ENCODE data around the gene JPH2. TPM values are rescaled to one million over a fixed set of nuclear protein-coding genes. Genes with fewer than 3 reads are reported as not detected.
A peak's percentile ranks its signal among the peaks of the same experiment; 100 is the strongest.

JPH2 gene
- total and polyA plus RNA-seq, 2 of the 4 experiments (the other 2 are of a cell fraction) = 0.44 to 0.54 TPM

DNA sequence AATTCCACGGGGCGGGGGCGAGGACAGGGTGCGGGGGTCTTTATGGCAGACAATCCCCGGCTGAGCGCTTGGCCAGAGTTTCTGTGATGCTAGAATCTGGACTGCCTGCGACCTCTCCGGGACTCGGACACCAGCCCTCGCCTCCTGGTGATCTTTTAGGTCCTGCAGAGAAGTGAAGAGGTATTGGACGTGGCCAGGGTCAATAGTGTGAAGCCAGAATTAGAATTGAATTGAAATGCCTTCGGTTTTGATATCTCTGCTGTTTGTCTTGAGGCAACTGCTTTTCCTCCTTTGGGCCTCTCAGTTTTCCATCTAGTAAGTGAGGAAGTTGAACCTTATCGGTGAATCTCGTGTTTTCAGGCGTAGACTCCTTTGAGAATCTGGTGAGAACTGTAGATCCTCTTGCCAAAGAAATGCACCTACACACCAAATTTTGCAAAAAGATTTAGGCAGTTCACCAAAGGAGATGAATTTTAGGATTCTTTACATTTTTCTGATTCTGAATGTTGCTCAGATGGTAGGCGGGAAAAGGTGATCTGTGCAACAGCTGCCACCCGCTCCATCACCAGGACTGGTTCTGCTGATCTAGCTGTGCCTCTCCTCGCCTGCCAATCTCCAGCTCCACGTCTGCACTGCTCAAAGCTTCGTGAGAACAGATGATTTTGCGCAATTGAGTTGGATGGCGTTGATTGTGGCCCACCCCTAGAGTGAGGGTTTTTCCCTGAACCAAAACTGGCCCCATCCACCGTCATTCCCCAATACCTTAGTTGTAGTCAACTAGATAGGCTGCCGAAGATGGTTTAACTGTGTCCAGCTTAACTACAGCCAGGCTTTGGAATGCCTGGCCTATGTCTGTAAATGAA, 24.4 kb upstream of the JPH2 start:
- Histone ChIP-seq H2BK120ac (ENCODE audit: low read depth, low read length) (no peak overlapping the region), H3K23ac (ENCODE audit: low read depth, low read length) (peak overlapping the region; percentile 46), H4K91ac (ENCODE audit: insufficient read depth, low read depth, low read length) (peak overlapping the region; percentile 5; the same call in 1 of the 2 replicates), H3K27ac (ENCODE audit: insufficient read depth, low read length) (peak overlapping the region; percentile 64), H4K8ac (ENCODE audit: low read depth in 2 of 2, low read length in 2 of 2) (peak overlapping the region; percentile 10 to 73; a peak in 2 of 4 replicates), H2AK5ac (ENCODE audit: low read depth, low read length) (peak overlapping the region; percentile 6; the same call in 1 of the 2 replicates), H2AFZ (replicated peaks; ENCODE audit: low read length, poor library complexity) (peak overlapping the region; percentile 97), H3K4ac (ENCODE audit: low read depth, low read length) (peak overlapping the region; percentile 18), H2BK20ac (ENCODE audit: low read depth, low read length) (no peak overlapping the region), H3K36me3 (ENCODE audit: control insufficient read depth, insufficient read depth, low read length) (no peaks in the 10 kb centered on the region), H3K56ac (ENCODE audit: extremely low read depth, insufficient read depth, low read length) (peak overlapping the region; percentile 57; the same call in 1 of the 2 replicates), H3K9ac (ENCODE audit: low read depth, low read length) (peak overlapping the region; percentile 64), H2BK5ac (ENCODE audit: low read depth, low read length, poor library complexity, severe bottlenecking) (peak overlapping the region; percentile 52), H3K27me3 (ENCODE audit: control insufficient read depth, insufficient read depth, low read length) (no peaks in the 10 kb centered on the region), H3K4me3 (ENCODE audit: insufficient read depth, low read depth, low read length) (peak overlapping the region; percentile 73), H4K5ac (ENCODE audit: low read depth, low read length) (peak overlapping the region; percentile 8; the same call in 1 of the 2 replicates), H3K4me2 (ENCODE audit: low read depth, low read length) (peak overlapping the region; percentile 83), H3K14ac (replicated peaks; ENCODE audit: low read depth, low read length) (peak overlapping the region; percentile 41), H3K4me1 (ENCODE audit: control insufficient read depth, insufficient read depth, low read length) (peaks cover 4% of the 10 kb centered on the region; the same call in 1 of the 2 replicates), H4K20me1 (ENCODE audit: insufficient read depth, low read length) (peaks cover 22% of the 10 kb centered on the region), H3K79me1 (ENCODE audit: low read depth in 1 of 2, low read length in 2 of 2) (peaks cover 3 to 30% of the 10 kb centered on the region in 2 experiments; a peak in 2 of 4 replicates), H3K9me3 (ENCODE audit: control insufficient read depth, insufficient read depth, low read length) (no peaks in the 10 kb centered on the region), H2AK9ac (replicated peaks; ENCODE audit: low read depth, low read length, poor library complexity) (peak overlapping the region; percentile 86), H2BK15ac (ENCODE audit: low read depth, low read length) (no peak overlapping the region), H3K18ac (ENCODE audit: low read depth, low read length) (peak overlapping the region; percentile 14; the same call in 1 of the 2 replicates), H3K9me1 (ENCODE audit: insufficient read depth, low read length) (0 out of 2 replicates have a peak, but pooled peaks cover 6% of the 10 kb centered on the region)
- in situ Hi-C loops (cut with MboI; ENCODE audit: low sequenced_read_pairs) (loop anchor here (10.0 kb wide), 2 partner anchors 263 to 393 kb away; partner anchors contain the start of gene TTPAL), dilution Hi-C loops (cut with HindIII; ENCODE audit: low sequenced_read_pairs, unreplicated experiment) (no loop called here), intact Hi-C loops (cut with micrococcal nuclease) (loop anchor here (10.0 kb wide), 1 partner anchor 673 kb away; the partner anchor contains the start of gene YWHAB)
- POLR2A ChIA-PET (ENCODE audit: unreplicated experiment) = no interaction called here
- CTCF ChIA-PET = interaction anchor here (0.6 to 1.2 kb wide), 3 partner anchors 12 to 100 kb away, joined by 3 to 4 read pairs (median 3); partner anchors contain the start of gene FITM2
- DNase-seq (peak; percentile 48), ATAC-seq (ENCODE audit: low read depth) (peak; percentile 0; the same call in 1 of the 2 replicates)
- TSS peak; percentile 87 for BruUV-seq (replicated peaks)
- TF ChIP-seq RAD21 (IDR thresholded peaks at IDR 0.05; ENCODE audit: low read length) (no peak), FOS (IDR thresholded peaks at IDR 0.05; ENCODE audit: low read depth, low read length) (no peak), NFE2L2 (IDR thresholded peaks at IDR 0.05; ENCODE audit: low read depth, low read length) (no peak), RCOR1 (IDR thresholded peaks at IDR 0.05; ENCODE audit: insufficient replicate concordance, low read length) (peak; percentile 46), POLR2A (IDR thresholded peaks at IDR 0.05; ENCODE audit: low read depth, low read length) (0 out of 2 replicates have a peak, but pooled peaks have one; percentile 33), CEBPB (IDR thresholded peaks at IDR 0.05; ENCODE audit: low read depth, low read length) (peak; percentile 79), RFX5 (IDR thresholded peaks at IDR 0.05; ENCODE audit: low read depth, low read length) (no peak), CHD1 (IDR thresholded peaks at IDR 0.05; ENCODE audit: low read depth, low read length) (no peak)
- 10% methylated on average over 9 of the region's 24 CpGs; no CpG with 5 or more reads in 1 of the 2 experiments for WGBS, 2 experiments (ENCODE audit: extremely low coverage in 2 of 2, insufficient read length in 1 of 2)
